C4-2B (cell line): Measurements from ENCODE around the gene SARDH.

ENCODE experiments used
- H3K27ac ChIP-seq: fragments of 450-650 bp; 2 replicates; pipeline ENCODE4 v1.5.1; 2017
- ZFX ChIP-seq: fragments of 450-650 bp; IDR thresholded peaks from 2 replicates; pipeline ENCODE4 v1.6.1; 2017
- TF ChIP-seq, protein P1 (sequence below): fragments of 450-650 bp; conservative IDR thresholded peaks from 2 replicates; pipeline ENCODE4 v1.5.1; 2017; ENCODE audit warnings: mild to moderate bottlenecking

Gene SARDH

DNA sequence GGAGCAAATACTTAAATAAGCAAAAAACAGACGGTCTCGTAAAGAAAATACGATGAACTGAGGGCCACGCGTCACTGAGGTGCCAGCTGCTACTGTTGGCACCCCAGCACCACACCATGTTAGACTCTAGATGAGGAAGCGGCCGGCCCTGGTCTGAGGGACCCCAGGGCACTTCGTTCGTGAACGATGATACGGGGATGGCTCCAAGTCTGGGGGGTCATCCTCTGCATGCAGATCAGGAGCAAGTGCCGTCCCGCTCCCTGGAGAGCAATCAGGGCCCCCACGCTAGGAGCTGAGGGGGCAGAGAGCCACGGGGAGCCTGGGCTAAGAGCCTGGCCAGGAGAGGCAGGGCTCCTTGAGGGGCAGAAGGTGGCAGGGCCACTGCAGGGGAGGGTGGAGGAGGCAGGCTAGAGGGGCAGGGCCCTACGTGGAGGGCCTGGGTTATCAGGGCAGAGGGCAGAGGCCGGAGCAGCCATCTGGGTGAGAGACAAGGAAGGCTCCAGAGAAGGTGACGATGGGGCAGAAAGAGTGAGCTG, 24.1 kb downstream of the SARDH start:
- TF ChIP-seq ZFX, result no peak
- TF ChIP-seq, protein P1, sequence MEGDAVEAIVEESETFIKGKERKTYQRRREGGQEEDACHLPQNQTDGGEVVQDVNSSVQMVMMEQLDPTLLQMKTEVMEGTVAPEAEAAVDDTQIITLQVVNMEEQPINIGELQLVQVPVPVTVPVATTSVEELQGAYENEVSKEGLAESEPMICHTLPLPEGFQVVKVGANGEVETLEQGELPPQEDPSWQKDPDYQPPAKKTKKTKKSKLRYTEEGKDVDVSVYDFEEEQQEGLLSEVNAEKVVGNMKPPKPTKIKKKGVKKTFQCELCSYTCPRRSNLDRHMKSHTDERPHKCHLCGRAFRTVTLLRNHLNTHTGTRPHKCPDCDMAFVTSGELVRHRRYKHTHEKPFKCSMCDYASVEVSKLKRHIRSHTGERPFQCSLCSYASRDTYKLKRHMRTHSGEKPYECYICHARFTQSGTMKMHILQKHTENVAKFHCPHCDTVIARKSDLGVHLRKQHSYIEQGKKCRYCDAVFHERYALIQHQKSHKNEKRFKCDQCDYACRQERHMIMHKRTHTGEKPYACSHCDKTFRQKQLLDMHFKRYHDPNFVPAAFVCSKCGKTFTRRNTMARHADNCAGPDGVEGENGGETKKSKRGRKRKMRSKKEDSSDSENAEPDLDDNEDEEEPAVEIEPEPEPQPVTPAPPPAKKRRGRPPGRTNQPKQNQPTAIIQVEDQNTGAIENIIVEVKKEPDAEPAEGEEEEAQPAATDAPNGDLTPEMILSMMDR, result no peak

DNA sequence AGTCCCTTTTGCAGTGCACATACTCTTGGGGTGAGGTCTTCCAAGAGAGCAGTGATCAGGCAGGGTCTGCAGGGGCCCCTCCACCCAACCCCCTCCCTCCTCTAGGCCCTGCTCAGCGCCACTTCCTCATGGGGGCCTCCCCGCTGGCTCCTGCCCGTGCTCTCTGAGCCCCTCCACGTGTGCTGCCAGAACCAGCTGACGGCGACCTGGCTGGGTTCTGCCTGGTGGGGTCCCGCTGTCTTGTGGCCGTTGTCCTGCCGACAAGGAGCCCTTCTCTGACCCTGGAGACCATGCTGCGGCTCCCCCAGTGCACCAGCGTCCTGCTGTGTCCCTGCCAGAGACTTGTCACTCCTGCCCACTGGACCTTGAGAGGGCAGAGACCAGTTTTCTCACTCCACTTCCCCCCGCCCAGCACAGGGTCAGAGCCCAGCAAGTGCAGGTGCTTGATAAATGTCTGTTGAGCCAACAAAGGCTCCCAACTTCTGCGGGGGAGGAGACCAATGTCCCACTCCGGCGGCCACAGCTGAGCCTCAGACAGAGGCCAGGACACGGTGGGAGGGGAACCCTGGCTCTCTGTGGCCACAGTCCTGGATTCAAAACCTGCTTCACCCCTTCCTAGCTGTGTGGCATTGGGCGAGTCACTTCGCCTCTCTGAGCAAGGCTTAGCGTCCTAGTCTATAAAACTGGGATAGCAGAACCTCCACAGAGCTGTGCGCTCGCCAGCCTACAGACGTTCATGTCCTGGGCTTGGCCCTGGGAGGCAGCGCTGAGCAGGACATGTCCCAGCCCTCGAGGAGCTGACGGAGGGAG, 24.8 kb downstream of the SARDH start:
- TF ChIP-seq, protein P1, result no peak
- TF ChIP-seq ZFX, result no peak
- no peak overlapping the region for H3K27ac ChIP-seq

More for the DNA sequence above, 24.1 kb downstream of the SARDH start:
- no peak overlapping the region for H3K27ac ChIP-seq

DNA sequence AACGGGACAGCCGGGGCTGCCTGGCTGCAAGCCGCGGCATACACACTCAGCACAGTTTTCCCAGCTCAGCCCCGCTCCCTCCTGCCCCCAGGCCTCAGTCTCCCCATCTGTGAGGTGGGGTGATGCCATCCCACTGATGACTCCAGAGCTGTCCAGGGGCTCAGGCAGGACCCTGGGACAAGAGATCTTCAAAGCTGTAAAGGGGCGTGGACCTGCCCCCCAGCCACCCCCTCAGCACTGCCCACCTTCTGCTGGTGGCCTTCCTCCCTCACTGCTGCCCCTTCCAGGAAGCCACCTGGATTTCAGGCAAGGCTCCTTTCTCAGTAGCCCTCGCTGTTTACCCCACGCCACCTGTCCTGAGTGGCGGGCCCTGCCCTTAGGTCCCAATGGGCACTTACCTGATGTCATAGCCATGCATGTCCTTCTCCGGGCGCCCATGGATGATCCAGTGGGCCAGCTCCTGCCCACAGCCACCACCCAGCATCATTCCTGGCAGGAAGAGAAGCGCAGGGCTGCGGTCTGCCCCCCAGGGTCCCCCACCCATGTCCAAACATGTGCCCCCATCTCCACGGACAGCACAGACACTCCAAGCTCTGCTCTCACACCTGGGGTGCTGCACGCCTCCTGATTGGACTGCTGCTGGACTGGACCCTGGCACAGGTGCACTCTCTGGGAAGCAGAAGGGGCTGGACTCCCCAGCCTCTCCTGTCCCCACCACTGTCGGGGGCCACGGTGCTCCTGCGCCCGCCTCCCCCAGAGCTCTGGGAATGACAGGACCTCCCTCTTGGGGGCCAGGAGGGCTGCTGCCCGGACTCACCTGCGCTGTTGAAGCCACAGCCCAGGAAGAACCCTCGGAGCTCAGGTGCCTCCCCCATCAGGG, 25.7 kb downstream of the SARDH start:
- TF ChIP-seq ZFX, result no peak
- TF ChIP-seq, protein P1, result no peak
- H3K27ac ChIP-seq, result no peak overlapping the region

DNA sequence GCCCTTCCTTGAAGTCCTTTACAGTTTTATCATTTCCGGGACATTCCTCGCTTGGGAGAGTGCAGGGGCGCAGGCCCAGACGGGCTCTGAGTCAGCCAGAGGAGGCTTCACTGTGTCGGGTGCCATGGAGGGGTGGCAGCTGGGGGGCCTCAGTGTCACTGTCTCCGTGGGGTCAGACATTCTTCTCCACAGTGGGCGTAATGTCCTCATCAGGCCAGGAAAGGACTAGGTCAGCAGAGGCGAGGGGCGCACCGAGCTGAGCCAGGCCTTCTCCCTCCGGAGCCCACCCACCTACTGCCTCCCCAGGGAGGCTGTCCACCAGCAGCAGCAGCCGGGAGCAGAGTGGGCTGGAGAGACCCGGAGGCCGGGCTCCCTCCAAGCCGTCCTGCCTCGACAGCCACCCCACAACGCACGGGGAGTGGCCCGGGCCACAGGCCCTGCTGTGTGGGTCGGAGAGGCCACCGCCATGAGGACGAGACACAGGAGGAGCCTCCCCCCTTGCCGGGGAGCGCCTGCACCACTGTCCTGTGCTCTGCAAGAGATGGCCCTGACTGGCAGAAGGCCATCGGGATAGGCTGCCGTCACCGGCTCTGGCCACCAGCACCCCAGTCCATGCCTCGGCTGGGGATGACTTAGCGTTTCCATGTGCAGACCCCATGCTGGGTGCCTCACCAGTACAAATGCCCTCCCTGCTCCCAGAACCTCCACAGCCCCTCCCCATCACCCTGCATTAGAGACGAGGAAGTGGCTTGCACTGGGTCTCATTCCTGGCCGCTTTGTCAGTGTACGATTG, 26.5 kb downstream of the SARDH start:
- no peak for TF ChIP-seq ZFX
- TF ChIP-seq, protein P1, result no peak
- H3K27ac ChIP-seq, result no peak overlapping the region

DNA sequence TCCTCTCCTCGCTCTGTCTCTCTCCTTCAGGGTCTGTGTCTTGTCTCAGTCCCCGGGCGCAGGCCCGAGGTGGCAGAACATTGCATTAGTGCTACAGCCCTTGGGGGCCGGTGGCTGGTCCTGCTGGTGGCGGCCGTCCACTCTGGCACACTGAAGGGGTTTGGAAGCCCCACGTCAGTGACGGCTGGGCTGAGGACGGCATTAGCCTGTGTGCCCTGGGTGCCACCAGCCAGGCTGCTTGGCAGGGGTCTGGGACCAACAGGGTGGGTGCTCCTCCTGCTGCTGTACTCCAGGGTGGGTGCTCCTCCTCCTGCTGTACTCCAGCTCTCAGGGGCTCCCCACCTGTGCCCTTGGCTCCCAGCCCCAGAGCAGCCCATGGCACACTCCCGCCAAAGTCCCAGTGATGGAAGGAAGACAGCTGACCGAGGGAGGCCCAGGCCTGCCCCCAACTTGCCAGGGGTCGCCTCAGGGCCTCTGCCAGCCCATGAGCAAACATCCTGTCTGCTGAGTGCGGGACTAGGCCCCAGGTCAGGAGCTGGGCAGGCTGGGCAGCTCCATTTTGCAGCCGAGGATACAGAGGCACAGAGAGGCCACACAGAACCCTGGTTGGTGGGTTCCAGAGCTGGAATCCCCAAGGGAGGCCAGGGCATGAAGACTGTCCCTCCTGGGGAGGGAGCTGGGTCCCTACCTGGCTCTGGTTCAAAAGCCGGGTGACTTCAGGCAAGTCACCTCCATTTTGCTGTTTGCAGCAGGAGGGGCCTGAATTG, 27.3 kb downstream of the SARDH start:
- no peak overlapping the region for H3K27ac ChIP-seq
- no peak for TF ChIP-seq ZFX
- TF ChIP-seq, protein P1, result no peak

DNA sequence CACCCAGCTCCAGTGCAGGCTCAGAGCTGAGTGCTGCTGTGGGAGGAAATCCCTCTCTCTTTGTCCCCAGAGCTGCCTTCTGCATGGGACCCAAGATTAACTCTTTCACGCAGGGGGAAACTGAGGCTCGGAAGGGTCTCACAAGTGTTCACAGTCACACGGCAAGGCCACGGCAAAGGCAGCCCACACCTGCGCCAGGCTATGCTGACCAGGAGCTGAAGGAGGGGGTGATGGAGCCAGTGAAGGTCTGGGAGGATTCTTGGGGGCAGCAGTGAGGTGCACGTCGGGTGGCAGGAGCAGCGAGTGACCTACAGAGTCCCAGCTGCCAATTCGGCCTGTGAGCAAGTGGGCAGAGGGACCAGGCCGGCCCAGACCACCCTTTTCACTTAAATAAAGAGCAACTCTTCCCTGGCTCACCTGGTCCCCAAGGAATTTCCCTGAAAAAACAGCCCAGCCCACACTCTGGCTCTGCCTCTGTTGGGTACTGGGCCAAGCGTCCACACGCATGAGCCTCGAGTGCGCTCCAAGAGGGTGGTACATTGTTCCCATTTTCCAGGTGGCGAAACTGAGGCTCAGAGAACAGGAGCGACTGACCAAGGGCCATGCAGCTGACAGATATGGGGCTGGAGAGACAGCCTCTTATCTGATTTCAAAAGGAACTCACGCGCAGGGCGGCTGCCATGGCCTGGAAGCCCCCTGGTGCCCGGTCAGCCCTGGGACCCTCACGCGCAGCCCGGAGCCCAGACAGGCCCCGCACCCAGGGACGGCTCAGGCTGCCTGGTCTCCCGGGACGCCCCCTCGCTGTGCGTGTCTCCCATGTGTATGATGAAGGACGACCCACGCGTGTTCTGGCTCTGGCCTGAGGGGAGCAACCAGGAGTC, 28.2 kb downstream of the SARDH start:
- TF ChIP-seq, protein P1, result no peak
- no peak for TF ChIP-seq ZFX
- no peak overlapping the region for H3K27ac ChIP-seq
